Ishikawa (cell line): Measurements from ENCODE around the gene C3AR1.

Source experiments
- CEBPB ChIP-seq: IDR thresholded peaks from 2 replicates; pipeline ENCODE4 v1.6.1; 2012
- CREB1 ChIP-seq: IDR thresholded peaks from 2 replicates; pipeline ENCODE4 v1.6.1; 2012; ENCODE audit warnings: low read depth
- EGR1 ChIP-seq: IDR thresholded peaks from 2 replicates; pipeline ENCODE4 v1.6.1; 2012
- EP300 ChIP-seq: IDR thresholded peaks from 2 replicates; pipeline ENCODE4 v1.6.1; 2012; ENCODE audit warnings: borderline replicate concordance
- FOXM1 ChIP-seq: IDR thresholded peaks from 2 replicates; pipeline ENCODE4 v1.6.1; 2012; ENCODE audit warnings: low read depth, borderline replicate concordance
- MAX ChIP-seq: IDR thresholded peaks from 2 replicates; pipeline ENCODE4 v1.6.1; 2012
- NFIC ChIP-seq: IDR thresholded peaks from 2 replicates; pipeline ENCODE4 v1.6.1; 2012
- RAD21 ChIP-seq: IDR thresholded peaks from 2 replicates; pipeline ENCODE4 v1.6.1; 2012; ENCODE audit warnings: low read depth
- REST ChIP-seq: IDR thresholded peaks from 2 replicates; pipeline ENCODE4 v1.6.1; 2012; ENCODE audit warnings: low read depth, mild to moderate bottlenecking
- TAF1 ChIP-seq: IDR thresholded peaks from 2 replicates; pipeline ENCODE4 v1.6.1; 2012; ENCODE audit warnings: low read depth, mild to moderate bottlenecking
- TCF12 ChIP-seq: IDR thresholded peaks from 2 replicates; pipeline ENCODE4 v1.6.1; 2012; ENCODE audit warnings: low read depth
- TEAD4 ChIP-seq: IDR thresholded peaks from 2 replicates; pipeline ENCODE4 v1.6.1; 2012
- USF1 ChIP-seq: IDR thresholded peaks from 2 replicates; pipeline ENCODE4 v1.6.1; 2012
- YY1 ChIP-seq: IDR thresholded peaks from 2 replicates; pipeline ENCODE4 v1.6.1; 2012; ENCODE audit warnings: low read depth
- ZBTB7A ChIP-seq: IDR thresholded peaks from 2 replicates; pipeline ENCODE4 v1.6.1; 2012; ENCODE audit warnings: low read depth

Gene C3AR1

GRCh38 chr12:8069582-8069981 lies 3.4 kb upstream of the C3AR1 start:
- TF ChIP-seq FOXM1 (no peak), CREB1 (no peak), TAF1 (no peak), REST (no peak), EP300 (no peak), CEBPB (no peak), MAX (no peak), YY1 (no peak)

GRCh38 chr12:8064131-8064530 lies 2.0 kb downstream of the C3AR1 start:
- no peak for TF ChIP-seq RAD21
- TF ChIP-seq REST: no peak
- no peak for TF ChIP-seq EGR1
- no peak for TF ChIP-seq TCF12
- TF ChIP-seq CREB1: no peak
- TF ChIP-seq MAX: no peak

GRCh38 chr12:8058506-8058905 lies 7.7 kb downstream of the C3AR1 start:
- TF ChIP-seq YY1 (no peak), FOXM1 (no peak), EGR1 (no peak), RAD21 (no peak), ZBTB7A (no peak), MAX (no peak), TAF1 (no peak), EP300 (no peak), TEAD4 (no peak), TCF12 (no peak), CEBPB (no peak), USF1 (no peak), REST (no peak), NFIC (no peak)

GRCh38 chr12:8057839-8058238 lies 8.3 kb downstream of the C3AR1 start:
- TF ChIP-seq REST (no peak), EP300 (no peak), ZBTB7A (no peak), TEAD4 (no peak), TCF12 (no peak), MAX (no peak), NFIC (no peak), FOXM1 (no peak), CREB1 (no peak), RAD21 (no peak), TAF1 (no peak), USF1 (no peak), CEBPB (no peak), EGR1 (no peak)
